RWPE2 (cell line): Measurements from ENCODE around the gene MCF2L.

Experiments used
- ATAC-seq: fragments of 200-7000 bp; cut with Tn5 transposase; 3 replicates; pipeline ENCODE4 v1.9.1; 2021; ENCODE audit warnings: low read depth
- DNase-seq: peaks from one replicate; pipeline ENCODE4 v3.0.0-alpha.2; 2020; ENCODE audit warnings: low spot score
- H3K27ac ChIP-seq: fragments of 450-650 bp; 2 replicates; pipeline ENCODE4 v1.5.1; 2017; ENCODE audit warnings: mild to moderate bottlenecking; ENCODE audit not compliant: poor library complexity, severe bottlenecking
- H3K27me3 ChIP-seq: fragments of 250-450 bp; sonication (Bioruptor Pico); 2 replicates; pipeline ENCODE4 v1.5.1; 2021; ENCODE audit warnings: mild to moderate bottlenecking, moderate library complexity; ENCODE audit not compliant: insufficient read depth, poor library complexity, severe bottlenecking
- H3K36me3 ChIP-seq: fragments of 250-450 bp; sonication (Bioruptor Pico); 2 replicates; pipeline ENCODE4 v1.5.1; 2020; ENCODE audit warnings: low read depth, mild to moderate bottlenecking, moderate library complexity
- H3K4me1 ChIP-seq: fragments of 250-450 bp; sonication (Bioruptor Pico); 2 replicates; pipeline ENCODE4 v1.5.1; 2021; ENCODE audit warnings: mild to moderate bottlenecking, moderate library complexity; ENCODE audit not compliant: insufficient read depth, poor library complexity, severe bottlenecking
- H3K4me3 ChIP-seq: fragments of 250-450 bp; sonication (Bioruptor Pico); 2 replicates; pipeline ENCODE4 v1.5.1; 2021; ENCODE audit warnings: mild to moderate bottlenecking, moderate library complexity; ENCODE audit not compliant: severe bottlenecking
- H3K9me3 ChIP-seq: fragments of 250-450 bp; sonication (Bioruptor Pico); 2 replicates; pipeline ENCODE4 v1.5.1; 2021; ENCODE audit warnings: mild to moderate bottlenecking, moderate library complexity; ENCODE audit not compliant: severe bottlenecking
- CTCF ChIP-seq: fragments of 450-650 bp; IDR thresholded peaks from one replicate; pipeline ENCODE4 v1.5.1; 2017; ENCODE audit warnings: mild to moderate bottlenecking, moderate library complexity; ENCODE audit not compliant: poor library complexity, severe bottlenecking

Gene MCF2L

GRCh38 chr13:112926993-112927392 lies 42.0 kb upstream of the MCF2L start:
- H3K27ac ChIP-seq, result no peak overlapping the region
- no peaks in the 10 kb centered on the region for H3K27me3 ChIP-seq
- H3K36me3 ChIP-seq, result no peaks in the 10 kb centered on the region
- H3K4me3 ChIP-seq, result no peak overlapping the region
- H3K9me3 ChIP-seq, result no peaks in the 10 kb centered on the region
- DNase-seq, result no peak
- no peak for ATAC-seq
- no peak for TF ChIP-seq CTCF
- H3K4me1 ChIP-seq, result no peaks in the 10 kb centered on the region

- DNase-seq (no peak), ATAC-seq (no peak)
- H3K4me3 ChIP-seq, result no peak overlapping the region
- H3K4me1 ChIP-seq, result no peaks in the 10 kb centered on the region
- H3K36me3 ChIP-seq, result no peaks in the 10 kb centered on the region
- H3K27ac ChIP-seq, result no peak overlapping the region
- H3K27me3 ChIP-seq, result no peaks in the 10 kb centered on the region
- no peak for TF ChIP-seq CTCF
- no peaks in the 10 kb centered on the region for H3K9me3 ChIP-seq
Observed at GRCh38 chr13:112928020-112928971, 40.7 kb upstream of the MCF2L start.

- Histone ChIP-seq H3K4me1 (no peaks in the 10 kb centered on the region), H3K9me3 (no peaks in the 10 kb centered on the region), H3K27me3 (no peaks in the 10 kb centered on the region), H3K27ac (no peak overlapping the region), H3K4me3 (no peak overlapping the region), H3K36me3 (no peaks in the 10 kb centered on the region)
- DNase-seq (no peak), ATAC-seq (no peak)
- TF ChIP-seq CTCF, result no peak
Observed at GRCh38 chr13:112928972-112929782, 39.8 kb upstream of the MCF2L start.

- DNase-seq, result no peak
Observed at GRCh38 chr13:112929783-112930055, 39.3 kb upstream of the MCF2L start.

More at GRCh38 chr13:112929783-112930055, 39.3 kb upstream of the MCF2L start:
- Histone ChIP-seq H3K4me3 (no peak overlapping the region), H3K27me3 (no peaks in the 10 kb centered on the region), H3K36me3 (no peaks in the 10 kb centered on the region), H3K4me1 (no peaks in the 10 kb centered on the region), H3K27ac (no peak overlapping the region), H3K9me3 (no peaks in the 10 kb centered on the region)
- TF ChIP-seq CTCF, result no peak
- no peak for ATAC-seq
